NCI-H774 (cell line): ENCODE results near the gene TMEM184C.

ENCODE experiments used
- DNase-seq: peaks from one replicate; lab custom pipeline; 2025; lab: John Stamatoyannopoulos, UW

Gene TMEM184C

DNA sequence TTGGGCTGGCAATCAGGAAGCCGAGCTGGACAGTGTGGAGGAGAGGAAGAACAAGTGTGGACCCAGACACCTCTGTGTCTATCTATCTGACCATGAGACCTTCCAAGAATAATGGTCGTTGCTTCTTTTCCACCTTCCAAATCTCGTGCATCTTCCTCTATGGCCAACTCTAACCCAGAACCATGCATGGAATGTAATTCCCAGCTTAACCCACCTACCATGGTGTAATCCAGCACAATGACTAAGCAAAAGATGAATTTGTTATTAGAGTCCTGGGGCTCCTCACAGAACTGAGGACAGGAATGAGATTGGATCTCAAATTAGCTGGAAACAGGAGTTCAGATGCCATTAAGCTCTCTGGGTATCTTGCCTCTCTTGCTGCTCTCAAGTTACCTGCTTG, 17.4 kb upstream of the TMEM184C start:
- DNase-seq, result no peak

DNA sequence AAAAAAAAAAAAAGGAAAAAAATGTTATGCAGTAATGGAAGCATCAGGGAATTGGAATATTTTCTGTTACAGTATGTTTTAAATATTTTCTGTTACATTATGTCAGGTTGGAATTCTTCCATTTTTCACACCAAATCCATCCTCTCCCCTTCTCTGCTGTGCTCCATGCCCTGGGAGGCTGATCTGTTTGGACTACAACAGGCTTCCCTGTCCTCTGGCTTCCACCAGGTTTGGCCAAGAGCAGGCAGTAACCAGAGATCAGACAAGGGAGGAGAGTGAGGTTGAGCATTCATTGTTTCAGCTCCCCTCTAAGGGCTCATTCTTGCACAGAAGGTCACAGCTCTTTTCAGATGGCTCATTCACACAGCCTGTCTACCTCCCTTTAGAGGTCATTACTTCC, 11.7 kb upstream of the TMEM184C start:
- no peak for DNase-seq

DNA sequence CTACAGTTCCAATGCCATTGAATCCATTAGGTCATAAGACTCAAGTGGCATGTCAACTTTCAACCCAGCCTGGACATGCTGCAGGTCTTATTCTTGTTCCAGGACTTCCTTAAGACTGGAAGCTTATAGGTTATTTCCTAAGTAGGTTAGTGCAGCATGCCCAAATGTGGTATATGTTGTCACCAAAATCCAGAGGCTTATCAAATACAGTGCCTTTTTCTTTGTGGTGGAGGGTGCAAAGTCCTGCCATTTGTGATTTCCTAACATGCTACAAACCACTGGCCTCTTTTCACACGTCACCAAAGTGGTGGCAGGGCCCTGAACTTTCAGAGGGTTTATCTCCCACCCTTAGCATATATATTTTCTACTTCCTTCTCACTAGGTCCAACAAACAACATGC, 9.7 kb upstream of the TMEM184C start:
- DNase-seq, result no peak

DNA sequence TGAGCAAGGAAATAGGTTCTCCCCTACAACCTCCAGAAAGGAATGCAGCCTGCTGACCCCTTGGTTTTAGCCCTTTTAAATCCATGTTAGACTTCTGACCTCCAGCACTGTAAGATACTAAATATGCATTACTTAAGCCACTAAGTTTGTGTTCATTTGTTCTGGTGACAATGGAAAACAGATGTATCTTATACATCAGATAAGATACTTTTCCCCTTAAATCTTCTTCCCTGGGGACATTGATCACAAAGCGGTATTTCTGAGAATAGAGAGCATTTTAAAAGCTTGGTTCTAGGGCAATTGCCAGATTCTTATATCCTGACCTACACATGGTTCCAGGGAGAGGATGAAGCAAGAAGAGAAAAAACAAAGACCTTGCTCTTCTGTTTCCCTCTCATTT, 6.5 kb upstream of the TMEM184C start:
- DNase-seq, result no peak

DNA sequence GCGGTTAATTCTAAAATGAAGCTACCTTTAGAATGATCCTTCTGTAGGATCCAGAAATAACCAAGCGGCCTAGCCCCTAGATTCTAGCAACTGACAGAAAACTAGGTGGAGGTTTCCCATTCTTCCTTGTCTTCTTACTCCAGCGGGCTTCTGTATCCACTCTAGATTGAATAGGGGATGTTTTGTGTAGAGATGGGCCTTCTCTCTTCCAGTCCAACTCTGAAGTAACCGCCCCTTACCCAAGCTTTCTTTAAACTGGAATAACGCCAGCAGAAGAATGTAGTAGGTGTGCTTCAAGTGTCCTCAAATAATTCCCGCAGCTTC, 386 bp upstream of the TMEM184C start:
- no peak for DNase-seq

DNA sequence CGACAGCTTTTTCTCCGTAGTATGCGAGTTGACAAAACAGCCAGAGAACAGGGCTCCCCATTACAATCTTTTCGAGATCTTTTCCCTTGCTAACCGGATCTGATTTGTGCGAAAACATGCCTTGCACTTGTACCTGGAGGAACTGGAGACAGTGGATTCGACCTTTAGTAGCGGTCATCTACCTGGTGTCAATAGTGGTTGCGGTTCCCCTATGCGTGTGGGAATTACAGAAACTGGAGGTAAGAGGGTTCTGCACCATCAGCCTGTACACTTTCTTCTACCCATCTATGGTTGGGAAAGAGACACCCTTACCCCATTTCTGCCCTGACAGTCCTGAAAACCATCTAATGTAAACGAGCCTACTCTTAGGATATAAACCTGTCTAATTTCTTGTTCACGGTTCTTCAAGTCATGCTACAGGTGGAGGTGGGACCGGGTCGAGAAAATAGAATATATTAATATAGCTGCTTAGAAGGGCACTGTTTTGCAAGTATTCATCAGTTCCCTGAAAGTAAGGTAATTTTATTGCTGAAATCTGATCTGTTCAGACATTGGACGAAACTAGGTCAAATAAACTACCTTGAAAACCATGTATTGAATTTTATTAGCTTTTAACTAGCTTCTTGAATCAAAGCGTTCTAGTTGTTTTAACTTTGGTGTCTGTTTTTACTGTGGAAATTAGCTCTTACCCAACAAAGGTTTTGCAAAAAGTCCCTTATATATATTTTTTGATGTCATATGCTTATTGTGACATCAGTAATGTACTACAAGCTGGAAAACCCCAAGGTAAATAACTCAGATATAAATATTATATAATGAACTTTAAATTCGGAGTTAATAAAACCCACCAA, 869 bp downstream of the TMEM184C start:
- DNase-seq, result no peak

DNA sequence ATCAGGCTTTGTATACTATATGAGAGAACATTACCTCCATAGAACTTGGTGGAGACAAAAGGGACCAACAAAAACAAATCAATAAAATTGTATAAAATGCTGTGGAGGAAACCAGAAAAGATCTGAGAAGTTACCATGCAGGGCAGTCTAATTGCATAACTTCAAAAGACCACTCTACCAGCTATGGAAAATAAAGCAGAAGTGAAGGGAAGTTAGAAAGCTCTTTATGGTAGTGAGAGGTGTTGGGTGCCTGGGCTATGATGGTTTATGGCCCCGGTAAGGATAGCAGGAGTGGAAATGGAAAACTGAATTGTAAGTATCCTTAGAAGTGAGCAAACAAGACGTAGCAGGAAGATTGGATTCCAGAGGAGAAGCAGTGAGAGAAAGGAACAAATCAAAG, 3.1 kb downstream of the TMEM184C start:
- DNase-seq, result no peak

DNA sequence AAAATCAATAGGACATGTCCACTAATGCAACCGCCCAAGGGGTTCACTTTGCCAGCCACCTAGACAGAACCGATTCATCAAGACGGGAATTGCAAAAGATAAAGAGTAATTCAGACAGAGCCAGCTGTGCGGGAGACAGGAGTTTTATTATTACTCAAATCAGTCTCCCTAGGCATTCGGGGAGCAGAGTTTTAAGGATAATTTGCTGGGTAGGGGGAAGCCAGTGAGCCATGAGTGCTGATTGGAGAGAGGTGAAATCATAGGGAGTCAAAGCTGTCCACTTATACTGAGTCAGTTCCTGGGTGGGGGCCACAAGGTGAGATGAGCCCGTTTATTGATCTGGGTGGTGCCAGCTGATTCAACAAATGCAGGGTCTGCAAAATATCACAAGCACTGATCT, 8.5 kb downstream of the TMEM184C start:
- no peak for DNase-seq

DNA sequence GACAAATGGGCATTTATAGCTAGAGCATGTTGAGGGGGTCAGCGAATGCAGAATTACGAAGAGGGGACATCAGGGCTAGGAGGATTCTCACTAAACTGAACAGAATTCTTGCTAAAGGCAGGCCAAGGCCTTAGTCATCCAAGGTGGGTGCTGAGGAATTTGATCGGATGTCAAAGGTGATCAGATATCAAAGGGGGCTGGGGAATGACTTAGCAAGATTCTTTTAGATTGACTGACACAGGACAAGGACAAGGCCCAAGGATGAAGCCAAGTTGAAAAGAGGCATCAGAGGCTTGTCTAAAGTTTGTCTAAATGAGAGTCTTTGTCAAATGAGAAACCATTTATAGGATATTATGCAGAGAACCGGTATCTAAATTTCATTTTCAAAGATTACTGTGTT, 9.7 kb downstream of the TMEM184C start:
- no peak for DNase-seq

DNA sequence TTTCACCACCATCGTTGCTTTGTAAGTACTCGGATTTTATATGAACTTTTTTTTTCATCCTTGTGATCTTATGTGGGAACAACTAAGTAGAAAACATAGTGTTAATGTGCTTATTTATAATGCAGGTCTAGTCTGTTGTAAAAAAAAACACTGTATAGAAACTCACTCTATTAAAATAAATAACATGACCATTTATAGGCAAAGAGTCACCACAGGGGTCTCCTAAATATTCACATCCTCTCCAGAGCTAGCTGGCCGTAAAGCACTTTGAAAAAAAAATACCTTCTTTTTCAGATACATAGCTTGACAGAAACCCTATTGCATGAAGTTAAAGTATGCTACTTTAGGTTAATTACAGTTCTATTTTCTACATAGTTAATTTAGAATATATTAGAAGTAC, 11.2 kb downstream of the TMEM184C start:
- no peak for DNase-seq

DNA sequence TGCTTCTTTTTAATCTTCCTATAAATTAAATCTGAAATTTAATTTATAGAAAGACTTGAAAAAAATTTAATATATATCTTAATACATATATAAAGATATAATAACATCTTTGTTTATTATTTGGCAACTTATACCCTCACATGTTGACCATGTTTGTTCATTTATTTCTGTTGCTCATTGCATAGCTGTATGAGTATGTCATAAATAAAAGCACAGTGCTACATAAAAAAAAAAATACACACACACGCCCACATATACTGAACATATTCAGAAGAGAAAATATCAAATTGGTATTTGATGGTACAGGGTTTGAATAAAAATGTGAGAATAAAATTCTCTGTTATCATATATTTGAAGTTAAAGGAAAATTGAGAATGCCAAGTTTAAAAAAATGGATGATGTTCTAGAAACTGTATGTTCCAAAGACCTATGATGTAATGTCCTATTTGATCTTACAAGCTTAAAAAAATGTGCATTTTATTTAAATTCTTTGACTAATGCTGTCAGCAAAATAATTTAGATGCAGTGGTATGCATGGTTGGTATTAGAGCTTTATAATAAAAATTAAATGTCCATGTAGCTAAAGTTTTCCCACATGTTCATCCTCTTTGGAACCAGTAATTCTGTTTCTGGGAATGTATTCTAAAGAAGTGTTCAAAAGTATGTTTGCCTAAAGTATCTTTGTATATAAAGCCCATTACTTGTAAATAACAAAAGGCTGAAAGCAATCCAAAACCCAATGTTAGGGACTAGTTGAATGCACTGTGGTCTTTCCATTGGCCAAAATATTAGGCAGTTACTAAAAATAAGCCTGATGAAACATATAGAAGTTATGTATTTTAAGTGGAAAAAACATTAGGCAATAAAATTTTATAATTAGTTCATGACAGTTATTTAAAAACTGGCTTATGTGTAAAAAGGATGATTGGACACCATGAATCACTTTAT, 12.9 kb downstream of the TMEM184C start:
- no peak for DNase-seq

DNA sequence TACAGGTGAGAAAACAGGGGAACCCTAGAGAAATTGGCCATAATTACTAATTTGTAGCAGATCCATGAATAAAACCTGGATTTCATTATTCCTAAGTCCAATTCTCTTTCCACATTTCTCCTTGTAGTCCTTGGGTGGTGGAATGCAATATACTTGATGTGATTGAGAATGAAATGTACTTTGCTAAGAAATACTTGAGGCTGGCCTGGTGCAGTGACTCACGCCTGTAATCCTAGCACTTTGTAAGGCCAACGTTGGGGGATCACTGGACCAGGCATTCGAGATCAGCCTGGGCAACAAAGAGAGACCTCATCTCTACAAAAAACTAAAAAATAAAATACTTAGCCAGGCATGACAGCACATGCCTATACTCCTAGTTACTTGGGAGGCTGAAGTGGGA, 15.9 kb downstream of the TMEM184C start:
- no peak for DNase-seq

DNA sequence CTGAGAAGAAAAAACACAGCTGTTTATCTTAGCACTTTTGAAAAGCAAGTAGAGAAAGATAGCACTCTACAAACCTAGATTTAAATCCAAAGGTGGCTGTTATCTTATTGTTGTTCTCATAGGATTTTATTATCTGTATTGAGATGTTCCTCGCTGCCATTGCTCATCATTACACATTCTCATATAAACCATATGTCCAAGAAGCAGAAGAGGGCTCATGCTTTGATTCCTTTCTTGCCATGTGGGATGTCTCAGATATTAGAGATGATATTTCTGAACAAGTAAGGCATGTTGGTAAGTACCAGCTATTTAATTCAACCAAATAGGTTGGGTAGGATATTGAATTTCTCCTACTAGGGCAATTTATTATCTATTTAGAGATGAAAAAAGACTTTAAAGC, 16.4 kb downstream of the TMEM184C start:
- DNase-seq, result no peak

DNA sequence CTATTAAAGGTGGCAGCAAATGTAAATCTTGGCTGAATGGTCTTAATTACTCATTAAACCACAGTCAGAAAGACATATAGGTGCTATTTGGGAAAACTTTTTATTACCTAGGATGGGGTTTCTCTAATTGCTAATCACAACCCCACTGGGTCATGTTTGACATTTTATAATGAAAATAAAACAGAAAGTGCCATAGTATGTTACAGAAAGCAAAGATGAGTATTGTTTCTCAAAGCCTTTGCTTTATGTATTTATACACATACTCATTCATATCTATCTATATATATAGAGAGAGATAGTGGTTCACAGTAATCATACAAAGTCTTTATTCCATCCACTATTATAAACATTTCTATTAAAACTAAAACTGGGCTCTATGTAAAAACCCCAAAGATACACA, 18.2 kb downstream of the TMEM184C start:
- no peak for DNase-seq

DNA sequence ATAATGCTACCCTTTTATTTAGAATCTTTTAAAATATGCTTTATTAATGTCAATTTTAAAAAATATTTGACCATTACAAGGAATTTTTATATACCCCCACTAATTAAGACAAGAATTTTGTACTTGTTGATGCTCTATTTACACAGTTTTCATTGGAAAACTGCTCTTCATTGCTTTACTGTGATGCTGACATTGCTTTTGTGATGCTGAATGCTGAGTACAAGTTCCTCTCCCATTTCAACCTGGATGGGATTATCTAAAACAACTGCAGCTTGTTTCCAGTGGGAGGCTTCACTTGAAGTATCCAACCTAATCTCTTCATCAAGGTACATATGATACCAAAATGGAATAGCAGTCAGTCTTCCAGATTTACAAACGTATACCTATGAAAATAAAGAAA, 21.2 kb downstream of the TMEM184C start:
- DNase-seq, result no peak

DNA sequence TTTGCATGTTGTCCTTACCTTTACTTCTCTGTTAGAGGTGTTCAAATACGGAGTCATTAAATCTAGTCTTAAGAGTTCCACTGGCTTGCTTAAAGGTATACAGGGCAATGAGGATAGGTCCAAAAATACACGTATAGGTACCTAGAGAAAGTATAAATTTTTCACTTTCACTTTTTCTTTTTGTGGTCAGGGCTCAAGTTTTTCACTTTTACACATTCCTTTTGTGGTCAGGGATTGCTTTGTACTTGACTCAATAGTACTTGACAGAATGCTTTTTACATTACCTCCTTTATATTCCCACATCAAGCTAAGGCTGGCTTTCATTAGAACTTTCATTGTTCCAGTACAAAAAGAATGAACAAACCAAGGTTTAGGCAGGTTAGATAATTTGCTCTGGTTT, 21.7 kb downstream of the TMEM184C start:
- DNase-seq, result no peak

DNA sequence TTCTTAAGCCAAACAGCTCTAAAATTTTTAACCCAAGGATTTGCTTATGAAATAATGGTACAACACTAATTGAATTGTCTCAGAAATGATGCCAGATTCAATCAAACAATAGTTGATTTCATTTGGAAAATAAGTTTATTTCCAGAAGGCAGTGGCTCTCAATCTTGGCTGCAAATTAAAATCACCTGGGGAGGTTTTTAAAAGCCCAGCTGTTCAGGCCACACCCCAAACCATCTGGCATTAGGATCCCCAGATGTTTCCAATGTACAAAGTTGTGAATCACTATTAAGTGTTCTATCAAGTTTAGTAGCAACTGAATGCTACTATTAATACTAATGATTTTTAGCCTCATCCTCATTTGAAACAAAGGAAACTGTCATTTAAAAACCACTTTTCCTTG, 22.2 kb downstream of the TMEM184C start:
- no peak for DNase-seq

DNA sequence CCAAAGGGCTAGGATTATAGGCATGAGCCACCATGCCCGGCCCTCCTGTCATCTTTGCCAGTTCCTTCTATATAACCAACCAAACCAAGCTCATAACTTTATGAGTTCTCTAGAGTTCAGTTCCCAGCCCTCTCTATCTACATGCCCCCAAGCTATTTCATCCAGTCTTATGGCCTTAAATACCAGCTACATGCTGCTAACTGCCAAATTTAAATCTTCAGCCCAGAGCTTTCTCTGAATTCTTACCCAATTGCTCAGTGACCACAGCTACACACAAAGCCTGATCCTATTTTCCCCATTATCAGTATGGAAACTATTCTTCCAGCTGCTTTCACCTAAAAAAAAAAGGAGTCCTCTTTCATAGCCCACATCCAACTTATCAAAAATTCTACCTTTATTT, 23.1 kb downstream of the TMEM184C start:
- no peak for DNase-seq

DNA sequence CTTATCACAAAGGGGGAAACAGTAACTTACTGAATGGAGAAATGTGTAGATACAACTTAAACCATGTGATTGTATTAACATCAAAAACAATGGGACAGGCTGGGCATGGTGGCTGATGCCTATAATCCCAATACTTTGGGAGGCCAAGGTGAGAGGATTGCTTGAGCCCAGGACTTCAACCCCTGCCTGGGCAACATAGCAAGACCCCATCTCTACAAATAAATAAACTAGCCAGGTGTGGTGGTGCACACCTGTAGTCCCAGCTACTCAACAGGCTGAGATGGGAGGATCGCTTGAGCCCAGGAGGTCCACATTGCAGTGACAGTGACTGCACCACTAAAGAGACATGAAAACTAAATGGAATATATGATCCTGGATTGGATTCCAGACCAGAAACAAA, 26.4 kb downstream of the TMEM184C start:
- DNase-seq, result no peak

DNA sequence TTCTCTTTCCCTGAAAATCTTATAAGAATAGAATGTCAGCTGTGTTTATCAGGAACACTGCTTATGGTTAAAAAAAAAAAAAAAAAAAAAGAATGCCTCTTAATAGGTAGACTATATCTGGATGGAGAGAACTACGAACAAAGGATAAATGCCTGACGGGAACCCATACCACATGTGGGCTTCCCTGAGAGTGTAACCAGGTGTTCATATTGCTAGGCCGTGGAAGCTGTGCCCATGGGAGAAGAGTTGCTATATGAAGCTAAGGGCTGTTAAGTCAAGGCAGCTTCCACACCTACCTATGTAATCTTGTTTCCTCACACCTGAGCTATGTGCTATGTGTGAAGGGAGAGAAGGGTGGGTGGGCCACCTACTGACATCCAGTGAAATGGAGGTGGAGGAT, 27.3 kb downstream of the TMEM184C start:
- DNase-seq, result no peak

DNA sequence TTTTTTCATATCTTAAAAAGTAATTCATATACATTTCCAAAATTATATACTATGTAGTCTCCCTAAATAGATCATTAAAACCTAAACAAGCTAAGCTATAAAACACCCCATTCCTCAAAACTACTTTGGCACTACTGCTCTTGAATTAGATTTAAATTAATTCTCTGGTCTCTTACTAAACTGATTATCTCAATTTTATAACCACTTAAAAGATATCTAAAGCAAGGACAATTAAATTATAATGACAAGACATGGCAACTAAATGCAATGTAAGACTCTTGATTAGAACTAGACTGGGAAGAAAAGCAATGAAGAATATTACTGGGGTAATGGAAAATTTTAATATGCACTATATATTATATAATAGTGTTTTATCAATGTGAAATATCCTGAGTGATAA, 27.9 kb downstream of the TMEM184C start:
- no peak for DNase-seq

DNA sequence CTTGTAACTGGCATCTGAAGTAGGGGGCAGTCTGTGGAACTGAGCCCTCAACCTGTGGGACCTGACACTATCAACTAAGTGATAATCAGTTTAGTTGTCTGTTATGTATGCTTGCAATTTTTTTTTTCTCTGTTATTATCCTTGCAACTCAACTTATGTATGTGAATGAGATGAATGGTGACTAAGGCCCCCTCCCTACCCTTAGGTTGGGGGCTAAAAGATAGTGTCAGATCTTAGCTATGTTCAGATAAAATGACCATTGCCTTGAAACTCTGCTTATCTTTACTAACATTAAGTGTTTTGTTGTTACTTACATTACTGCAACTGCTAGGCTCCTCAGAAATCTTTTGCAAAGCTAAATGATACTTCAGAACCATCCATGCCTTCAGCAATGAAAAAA, 31.5 kb downstream of the TMEM184C start:
- no peak for DNase-seq

DNA sequence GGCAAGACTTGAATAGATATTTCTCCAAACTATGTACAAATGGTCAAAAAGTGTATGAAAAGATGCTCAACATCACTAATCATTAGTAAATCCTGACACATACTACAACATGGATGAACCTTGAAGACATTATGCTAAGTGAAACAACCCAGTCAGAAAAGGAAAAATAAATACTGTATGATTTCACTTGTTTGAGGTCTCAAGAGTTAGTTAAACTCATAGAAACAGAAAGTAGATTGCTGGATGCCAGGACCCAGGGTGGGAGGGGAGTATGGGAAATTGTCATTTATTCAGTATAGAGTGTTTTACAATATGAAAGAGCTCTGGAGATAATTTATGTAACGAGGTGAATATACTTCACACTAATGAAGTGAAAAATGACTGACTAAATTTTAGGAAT, 34.4 kb downstream of the TMEM184C start:
- DNase-seq, result no peak
